IMR-90 (cell line): ENCODE data around the gene LSM2. TPM values are rescaled to one million over a fixed set of nuclear protein-coding genes. Genes with fewer than 3 reads are reported as not detected.

Source experiments
- ATAC-seq: fragments of 200-7000 bp; cut with Tn5 transposase; 2 replicates; pipeline ENCODE4 v1.9.1; 2020; ENCODE audit warnings: low read depth, mild to moderate bottlenecking, moderate library complexity
- BruUV-seq: library from RNA; stranded (reverse); fragments of 400-500 nt; replicated peaks from 2 replicates; lab custom pipeline; 2021; lab: Mats Ljungman, UMichigan
- CTCF ChIA-PET: fragments of 300-600 bp; formaldehyde crosslinking; extraction: SDS; loops from one replicate; lab custom pipeline; 2021; ENCODE audit warnings: antibody characterized with exemption; lab: Yijun Ruan, JAX
- POLR2A ChIA-PET: fragments of 300-600 bp; sonication (Branson Sonifier 250); formaldehyde crosslinking; loops from one replicate; lab custom pipeline; 2022; ENCODE audit warnings: antibody characterized with exemption; ENCODE audit not compliant: unreplicated experiment; lab: Charles Lee
- DNase-seq: peaks from one replicate; pipeline ENCODE4 v3.0.0; 2013
- H2AFZ ChIP-seq: replicated peaks from 2 replicates; pipeline ENCODE3; 2013; ENCODE audit warnings: low read length, mild to moderate bottlenecking; ENCODE audit not compliant: poor library complexity
- H2AK5ac ChIP-seq: 2 replicates; pipeline ENCODE4 v1.6.1; 2013; ENCODE audit warnings: low read depth, low read length, inconsistent platforms
- H2AK9ac ChIP-seq: replicated peaks from 2 replicates; pipeline ENCODE3; 2013; ENCODE audit warnings: mild to moderate bottlenecking, low read depth, low read length, moderate library complexity; ENCODE audit not compliant: poor library complexity
- H2BK120ac ChIP-seq: 2 replicates; pipeline ENCODE4 v1.6.1; 2013; ENCODE audit warnings: low read depth, low read length, inconsistent platforms
- H2BK15ac ChIP-seq: 3 replicates; pipeline ENCODE4 v1.6.1; 2013; ENCODE audit warnings: low read depth, low read length, inconsistent platforms
- H2BK20ac ChIP-seq: 2 replicates; pipeline ENCODE4 v1.6.1; 2013; ENCODE audit warnings: low read depth, mild to moderate bottlenecking, inconsistent platforms, low read length, moderate library complexity
- H2BK5ac ChIP-seq: 2 replicates; pipeline ENCODE4 v1.6.1; 2013; ENCODE audit warnings: mild to moderate bottlenecking, low read depth, low read length, inconsistent platforms; ENCODE audit not compliant: poor library complexity, severe bottlenecking
- H3K14ac ChIP-seq: replicated peaks from 2 replicates; pipeline ENCODE4 v1.6.1; 2013; ENCODE audit warnings: low read depth, low read length, inconsistent platforms
- H3K18ac ChIP-seq: 2 replicates; pipeline ENCODE4 v1.6.1; 2013; ENCODE audit warnings: low read depth, low read length, control low read depth
- H3K23ac ChIP-seq: 2 replicates; pipeline ENCODE4 v1.6.1; 2013; ENCODE audit warnings: low read depth, low read length, inconsistent platforms
- H3K27ac ChIP-seq: 2 replicates; pipeline ENCODE4 v1.5.1; 2013; ENCODE audit warnings: mild to moderate bottlenecking, control low read depth, low read length; ENCODE audit not compliant: insufficient read depth
- H3K27me3 ChIP-seq: 2 replicates; pipeline ENCODE4 v1.6.1; 2013; ENCODE audit warnings: low read length; ENCODE audit not compliant: control insufficient read depth, insufficient read depth
- H3K36me3 ChIP-seq: 2 replicates; pipeline ENCODE4 v1.6.1; 2013; ENCODE audit warnings: low read length, mixed read lengths; ENCODE audit not compliant: control insufficient read depth, insufficient read depth
- H3K4ac ChIP-seq: 2 replicates; pipeline ENCODE4 v1.6.1; 2013; ENCODE audit warnings: low read depth, low read length, inconsistent platforms
- H3K4me1 ChIP-seq: 2 replicates; pipeline ENCODE4 v1.6.1; 2013; ENCODE audit warnings: low read length, mixed read lengths; ENCODE audit not compliant: control insufficient read depth, insufficient read depth
- H3K4me2 ChIP-seq: 2 replicates; pipeline ENCODE4 v1.6.1; 2013; ENCODE audit warnings: low read depth, mild to moderate bottlenecking, control low read depth, low read length, moderate library complexity
- H3K4me3 ChIP-seq: 2 replicates; pipeline ENCODE4 v1.5.1; 2013; ENCODE audit warnings: low read depth, mild to moderate bottlenecking, control low read depth, low read length, moderate library complexity; ENCODE audit not compliant: insufficient read depth
- H3K56ac ChIP-seq: 2 replicates; pipeline ENCODE4 v1.6.1; 2013; ENCODE audit warnings: low read length, inconsistent platforms; ENCODE audit not compliant: insufficient read depth; ENCODE audit errors: extremely low read depth
- H3K79me1 ChIP-seq, 2 experiments: 2 replicates each; pipeline ENCODE4 v1.6.1; 2013; ENCODE audit warnings: low read length in 2 of 2, inconsistent platforms in 1 of 2, low read depth in 1 of 2
- H3K9ac ChIP-seq: 2 replicates; pipeline ENCODE4 v1.6.1; 2013; ENCODE audit warnings: low read depth, low read length, control low read depth
- H3K9me1 ChIP-seq: 2 replicates; pipeline ENCODE4 v1.6.1; 2013; ENCODE audit warnings: low read length, inconsistent platforms; ENCODE audit not compliant: insufficient read depth
- H3K9me3 ChIP-seq: 2 replicates; pipeline ENCODE4 v1.6.1; 2013; ENCODE audit warnings: low read length; ENCODE audit not compliant: control insufficient read depth, insufficient read depth
- H4K20me1 ChIP-seq: 2 replicates; pipeline ENCODE4 v1.6.1; 2013; ENCODE audit warnings: low read length, inconsistent platforms; ENCODE audit not compliant: insufficient read depth
- H4K5ac ChIP-seq: 2 replicates; pipeline ENCODE4 v1.6.1; 2013; ENCODE audit warnings: mild to moderate bottlenecking, low read depth, low read length, control low read depth
- H4K8ac ChIP-seq, 2 experiments: 2 replicates each; pipeline ENCODE4 v1.6.1; 2013; ENCODE audit warnings: low read depth in 2 of 2, low read length in 2 of 2, control low read depth in 1 of 2, inconsistent platforms in 1 of 2
- H4K91ac ChIP-seq: 2 replicates; pipeline ENCODE4 v1.6.1; 2013; ENCODE audit warnings: low read depth, low read length, inconsistent platforms; ENCODE audit not compliant: insufficient read depth
- CHD1 ChIP-seq: IDR thresholded peaks from 2 replicates; pipeline ENCODE4 v1.6.1; 2012; ENCODE audit warnings: low read depth, low read length, improper control_type of control experiment
- WGBS, 2 experiments: methylation state at CpG; one replicate each; pipeline versions ENCODE4 v1.1.5 to v1.1.7; 2013; ENCODE audit warnings: missing lambda C conversion rate in 2 of 2; ENCODE audit not compliant: insufficient read length in 1 of 2; ENCODE audit errors: extremely low coverage in 2 of 2; 5-methylcytosine and 5-hydroxymethylcytosine counted together
- dilution Hi-C: fragments of 300-500 bp; cut with HindIII; formaldehyde crosslinking; loops from one replicate; pipeline ENCODE4 v1.14.3; 2018; ENCODE audit warnings: low sequenced_read_pairs; ENCODE audit not compliant: unreplicated experiment
- in situ Hi-C: fragments of 300-500 bp; cut with MboI; formaldehyde crosslinking; loops from 3 replicates; pipeline ENCODE4 v1.14.3; 2019; ENCODE audit warnings: low sequenced_read_pairs, inconsistent platforms, mixed read lengths
- intact Hi-C: fragments of 100-400 bp; cut with micrococcal nuclease; formaldehyde crosslinking; loops from 2 replicates; pipeline ENCODE4 v1.10.0; 2022
- polyA plus RNA-seq, 3 experiments: library from polyadenylated mRNA; depleted of rRNA; stranded (reverse); fragments of >200 nt; gene quantifications; 2 replicates each; pipeline ENCODE4 v1.2.3, GENCODE V29; 2012; ENCODE audit warnings: low replicate concordance in 1 of 3
- total RNA-seq: library from RNA; depleted of rRNA; stranded (reverse); fragments of >200 nt; gene quantifications from 2 replicates; pipeline ENCODE4 v1.2.3, GENCODE V29; 2012

Gene LSM2
- total and polyA plus RNA-seq, 2 of the 4 experiments (the other 2 are of a cell fraction): 56.3 to 61.0 TPM

- no peak overlapping the region for H3K56ac ChIP-seq
- H3K4ac ChIP-seq: no peak overlapping the region
- ATAC-seq: no peak
- H2AFZ ChIP-seq: no peak overlapping the region
- H3K23ac ChIP-seq: no peak overlapping the region
- H2AK5ac ChIP-seq: no peak overlapping the region
- H3K4me2 ChIP-seq: no peak overlapping the region
- WGBS, 2 experiments: no CpG with 5 or more reads among the region's 2 CpGs
- H3K27me3 ChIP-seq: no peaks in the 10 kb centered on the region
- H2BK120ac ChIP-seq: no peak overlapping the region
- H3K4me3 ChIP-seq: no peak overlapping the region
- H2BK5ac ChIP-seq: no peak overlapping the region
- no peak overlapping the region for H2BK20ac ChIP-seq
- DNase-seq: no peak
- no peak overlapping the region for H2BK15ac ChIP-seq
- ChIA-PET POLR2A (no interaction called here), CTCF (no interaction called here)
- H4K91ac ChIP-seq: no peak overlapping the region
- H4K20me1 ChIP-seq: no peaks in the 10 kb centered on the region
- H3K9ac ChIP-seq: no peak overlapping the region
- dilution Hi-C loops (no loop called here), in situ Hi-C loops (no loop called here), intact Hi-C loops (no loop called here)
- H3K27ac ChIP-seq: no peak overlapping the region
- no peak overlapping the region for H4K5ac ChIP-seq
- no peaks in the 10 kb centered on the region for H3K4me1 ChIP-seq
- no peaks in the 10 kb centered on the region for H3K79me1 ChIP-seq
- H3K18ac ChIP-seq: no peak overlapping the region
- no peaks in the 10 kb centered on the region for H3K36me3 ChIP-seq
- no peak overlapping the region for H4K8ac ChIP-seq
- no TSS peak for BruUV-seq
- no peak overlapping the region for H2AK9ac ChIP-seq
- peaks cover 3% of the 10 kb centered on the region; the same call in 1 of the 2 replicates for H3K9me1 ChIP-seq
- no peaks in the 10 kb centered on the region for H3K9me3 ChIP-seq
- TF ChIP-seq CHD1: no peak
- no peak overlapping the region for H3K14ac ChIP-seq
Measured at GRCh38 chr6:31770860-31771259, 35.9 kb downstream of the LSM2 start.
